KMS-11 (cell line): Measurements from ENCODE around the gene PTCD1.
"Not testable (repeated sequence)": the region's sequence is repeated elsewhere in the genome, so short reads cannot be mapped to it uniquely, and the experiment has no call there.

ENCODE experiments used
- H2AFZ ChIP-seq: fragments of 200-600 bp; sonication (generic); 2 replicates; pipeline ENCODE4 v1.6.1; 2016; ENCODE audit warnings: antibody characterized with exemption, mixed run types, low read depth
- H3K27ac ChIP-seq: fragments of 200-600 bp; sonication (generic); 2 replicates; pipeline ENCODE4 v1.6.1; 2016; ENCODE audit warnings: mild to moderate bottlenecking, mixed run types
- H3K27me3 ChIP-seq: fragments of 200-600 bp; sonication (generic); 2 replicates; pipeline ENCODE4 v1.6.1; 2017; ENCODE audit warnings: mild to moderate bottlenecking, low read depth, mixed run types, moderate library complexity; ENCODE audit not compliant: insufficient read depth
- H3K36me3 ChIP-seq: fragments of 200-600 bp; sonication (generic); 2 replicates; pipeline ENCODE4 v1.6.1; 2017; ENCODE audit warnings: mild to moderate bottlenecking, mixed run types; ENCODE audit not compliant: insufficient read depth
- H3K4me1 ChIP-seq: fragments of 200-600 bp; sonication (generic); 2 replicates; pipeline ENCODE4 v1.6.1; 2016; ENCODE audit warnings: mild to moderate bottlenecking, low read depth, mixed run types; ENCODE audit not compliant: poor library complexity, severe bottlenecking
- H3K4me2 ChIP-seq: fragments of 200-600 bp; sonication (generic); 2 replicates; pipeline ENCODE4 v1.7.0; 2016; ENCODE audit warnings: mild to moderate bottlenecking, mixed run types
- H3K4me3 ChIP-seq: fragments of 200-600 bp; sonication (generic); IDR thresholded peaks from 2 replicates; pipeline ENCODE4 v1.6.1; 2017; ENCODE audit warnings: low read depth, low read length, mixed read lengths; ENCODE audit not compliant: insufficient read depth
- H3K79me2 ChIP-seq: fragments of 200-600 bp; sonication (generic); 2 replicates; pipeline ENCODE4 v1.6.1; 2016; ENCODE audit warnings: low read depth, mixed run types; ENCODE audit not compliant: insufficient read depth
- H3K9ac ChIP-seq: fragments of 200-600 bp; sonication (generic); 2 replicates; pipeline ENCODE4 v1.6.1; 2016; ENCODE audit warnings: mild to moderate bottlenecking, mixed run types
- H4K20me1 ChIP-seq: fragments of 200-600 bp; sonication (generic); 2 replicates; pipeline ENCODE4 v1.6.1; 2016; ENCODE audit warnings: mild to moderate bottlenecking, mixed run types; ENCODE audit not compliant: insufficient read depth
- CTCF ChIP-seq: fragments of 200-600 bp; sonication (generic); conservative IDR thresholded peaks from 2 replicates; pipeline ENCODE4 v1.6.1; 2017; ENCODE audit warnings: low read depth, mild to moderate bottlenecking, antibody characterized with exemption, low read length, moderate library complexity, mixed read lengths

PTCD1 gene

GRCh38 chr7:99383203-99383602, 55.4 kb downstream of the PTCD1 start:
- no peak overlapping the region for H3K27ac ChIP-seq
- no peaks in the 10 kb centered on the region for H3K36me3 ChIP-seq
- no peak overlapping the region for H3K4me3 ChIP-seq
- H3K4me2 ChIP-seq: no peak overlapping the region
- H3K9ac ChIP-seq: no peak overlapping the region
- peaks cover 55% of the 10 kb centered on the region for H3K79me2 ChIP-seq
- H3K4me1 ChIP-seq: peaks cover 43% of the 10 kb centered on the region
- TF ChIP-seq CTCF: no peak
- no peaks in the 10 kb centered on the region for H4K20me1 ChIP-seq
- H3K27me3 ChIP-seq: no peaks in the 10 kb centered on the region
- H2AFZ ChIP-seq: no peak overlapping the region

- Histone ChIP-seq H3K4me1 (peaks cover 56% of the 10 kb centered on the region), H3K4me3 (no peak overlapping the region), H3K27me3 (no peaks in the 10 kb centered on the region), H2AFZ (no peak overlapping the region), H3K9ac (peak overlapping the region; percentile 58; the same call in 1 of the 2 replicates), H3K4me2 (peak overlapping the region; percentile 92), H3K36me3 (peaks cover 5% of the 10 kb centered on the region; the same call in 1 of the 2 replicates), H4K20me1 (no peaks in the 10 kb centered on the region), H3K27ac (peak overlapping the region; percentile 85), H3K79me2 (peaks cover 70% of the 10 kb centered on the region)
- no peak for TF ChIP-seq CTCF
Observed at GRCh38 chr7:99381664-99382075, 56.9 kb downstream of the PTCD1 start.

DNA sequence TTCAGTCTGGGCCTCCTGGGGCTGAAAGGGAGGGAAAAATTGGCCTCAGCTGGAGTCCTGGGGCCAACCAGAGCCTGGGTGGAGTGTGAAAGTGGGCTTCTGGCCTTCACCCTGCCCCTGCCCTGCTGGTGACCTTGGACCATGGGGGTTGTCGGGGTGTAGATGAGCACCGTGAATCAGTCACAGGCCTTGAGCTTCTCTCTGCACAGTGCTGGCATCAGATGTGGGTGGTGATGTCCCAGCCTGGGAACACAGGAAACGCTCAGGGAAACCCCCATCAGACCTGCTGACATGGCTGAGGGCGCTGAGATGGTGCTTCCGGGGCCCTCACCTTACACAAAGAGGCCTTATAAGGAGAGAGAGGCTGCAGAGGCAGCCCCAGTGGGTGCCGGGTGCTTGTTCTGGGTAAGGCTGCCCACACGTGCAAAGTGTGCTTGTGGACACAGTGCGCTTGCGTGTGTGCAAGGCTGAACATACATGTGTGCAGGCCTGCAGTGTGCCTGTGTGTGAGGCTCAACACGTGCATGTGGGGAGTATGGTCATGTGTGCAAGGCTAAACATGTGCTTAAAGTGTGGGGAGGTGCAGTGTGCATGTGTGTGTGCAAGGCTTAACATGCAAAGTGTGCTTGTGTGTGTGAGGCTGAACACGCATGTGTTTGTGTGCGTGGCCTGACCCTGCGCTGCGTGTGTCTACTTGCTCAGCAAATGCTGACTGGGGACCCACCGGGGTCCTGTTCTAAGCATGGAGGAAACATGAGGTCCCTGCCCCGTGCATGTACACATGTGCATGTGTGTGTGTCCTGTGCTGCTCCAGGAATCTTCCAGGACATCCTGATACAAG, 57.6 kb downstream of the PTCD1 start:
- Histone ChIP-seq H3K36me3 (peaks cover 5% of the 10 kb centered on the region; the same call in 1 of the 2 replicates), H3K4me1 (peaks cover 63% of the 10 kb centered on the region), H3K27ac (peak overlapping the region; percentile 85), H3K79me2 (peaks cover 77% of the 10 kb centered on the region), H3K4me3 (no peak overlapping the region), H3K4me2 (peak overlapping the region; percentile 92), H3K27me3 (no peaks in the 10 kb centered on the region), H3K9ac (peak overlapping the region; percentile 58; the same call in 1 of the 2 replicates), H4K20me1 (no peaks in the 10 kb centered on the region), H2AFZ (no peak overlapping the region)
- no peak for TF ChIP-seq CTCF

- H3K36me3 ChIP-seq: peaks cover 5% of the 10 kb centered on the region; the same call in 1 of the 2 replicates
- no peak overlapping the region for H3K4me3 ChIP-seq
- peak overlapping the region; percentile 58; the same call in 1 of the 2 replicates for H3K9ac ChIP-seq
- H3K27ac ChIP-seq: peak overlapping the region; percentile 85
- H3K79me2 ChIP-seq: peaks cover 85% of the 10 kb centered on the region
- peak overlapping the region; percentile 92 for H3K4me2 ChIP-seq
- no peak for TF ChIP-seq CTCF
- no peaks in the 10 kb centered on the region for H4K20me1 ChIP-seq
- peaks cover 70% of the 10 kb centered on the region for H3K4me1 ChIP-seq
- no peaks in the 10 kb centered on the region for H3K27me3 ChIP-seq
- no peak overlapping the region for H2AFZ ChIP-seq
Observed at GRCh38 chr7:99380032-99380822, 58.4 kb downstream of the PTCD1 start.

DNA sequence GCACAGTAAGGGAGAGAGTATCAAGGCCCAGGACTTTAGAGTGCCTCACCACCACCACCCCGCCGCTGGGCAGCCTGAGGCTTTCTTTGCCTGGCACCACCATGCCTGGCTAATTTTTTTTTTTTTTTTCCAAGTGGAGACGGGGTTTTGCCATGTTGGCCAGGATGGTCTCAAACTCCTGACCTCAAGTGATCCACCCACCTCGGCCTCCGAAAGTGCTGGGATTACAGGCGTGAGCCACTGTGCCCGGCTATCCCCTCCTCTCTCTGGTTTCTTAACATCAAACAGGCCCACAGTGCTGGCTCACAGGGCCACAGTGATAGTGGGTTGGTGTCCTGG, 58.9 kb downstream of the PTCD1 start:
- peaks cover 70% of the 10 kb centered on the region for H3K4me1 ChIP-seq
- H3K9ac ChIP-seq: not testable (repeated sequence)

More for the DNA sequence above, 58.9 kb downstream of the PTCD1 start:
- peaks cover 87% of the 10 kb centered on the region for H3K79me2 ChIP-seq
- peak overlapping the region; percentile 85 for H3K27ac ChIP-seq
- not testable (repeated sequence) for H3K27me3 ChIP-seq, H2AFZ ChIP-seq, H4K20me1 ChIP-seq, H3K4me3 ChIP-seq, H3K36me3 ChIP-seq
- H3K4me2 ChIP-seq: peak overlapping the region; percentile 92
